Omental fat pad (tissue), 4 donors: ENCODE measurements around the gene GPR55. TPM values are rescaled to one million over a fixed set of nuclear protein-coding genes. Genes with fewer than 3 reads are reported as not detected.

Source experiments
- ATAC-seq: fragments of 150-250 bp; one replicate; pipeline ENCODE4 v1.9.1; 2016; ENCODE audit warnings: mild to moderate bottlenecking, moderate library complexity; ENCODE audit not compliant: low FRiP score
- DNase-seq: peaks from one replicate; pipeline ENCODE4 v3.0.0-alpha.2; 2019; ENCODE audit warnings: low spot score
- total RNA-seq, 4 donors: library from RNA; depleted of rRNA; stranded (reverse); fragments of >200 nt; gene quantifications; one replicate each; pipeline ENCODE4 v1.1.0, GENCODE V29; 2016
- TF ChIP-seq, protein P1 (sequence below), 3 donors: fragments of 450-650 bp; IDR thresholded peaks; one replicate each; pipeline ENCODE4 v1.5.1; 2016 to 2017; ENCODE audit warnings: antibody characterized with exemption in 3 of 3, mild to moderate bottlenecking in 3 of 3, moderate library complexity in 2 of 3

GPR55 gene
- total RNA-seq, 4 donors from 2014 or later, result 0.12 to 0.19 TPM; not detected in 2

- ATAC-seq (no peak), DNase-seq (peak; percentile 17)
- TF ChIP-seq, protein P1, sequence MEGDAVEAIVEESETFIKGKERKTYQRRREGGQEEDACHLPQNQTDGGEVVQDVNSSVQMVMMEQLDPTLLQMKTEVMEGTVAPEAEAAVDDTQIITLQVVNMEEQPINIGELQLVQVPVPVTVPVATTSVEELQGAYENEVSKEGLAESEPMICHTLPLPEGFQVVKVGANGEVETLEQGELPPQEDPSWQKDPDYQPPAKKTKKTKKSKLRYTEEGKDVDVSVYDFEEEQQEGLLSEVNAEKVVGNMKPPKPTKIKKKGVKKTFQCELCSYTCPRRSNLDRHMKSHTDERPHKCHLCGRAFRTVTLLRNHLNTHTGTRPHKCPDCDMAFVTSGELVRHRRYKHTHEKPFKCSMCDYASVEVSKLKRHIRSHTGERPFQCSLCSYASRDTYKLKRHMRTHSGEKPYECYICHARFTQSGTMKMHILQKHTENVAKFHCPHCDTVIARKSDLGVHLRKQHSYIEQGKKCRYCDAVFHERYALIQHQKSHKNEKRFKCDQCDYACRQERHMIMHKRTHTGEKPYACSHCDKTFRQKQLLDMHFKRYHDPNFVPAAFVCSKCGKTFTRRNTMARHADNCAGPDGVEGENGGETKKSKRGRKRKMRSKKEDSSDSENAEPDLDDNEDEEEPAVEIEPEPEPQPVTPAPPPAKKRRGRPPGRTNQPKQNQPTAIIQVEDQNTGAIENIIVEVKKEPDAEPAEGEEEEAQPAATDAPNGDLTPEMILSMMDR (IDR thresholded peaks at IDR 0.05), result no peak
Measured at GRCh38 chr2:230922951-230923717, 1.9 kb downstream of the GPR55 start.

DNA sequence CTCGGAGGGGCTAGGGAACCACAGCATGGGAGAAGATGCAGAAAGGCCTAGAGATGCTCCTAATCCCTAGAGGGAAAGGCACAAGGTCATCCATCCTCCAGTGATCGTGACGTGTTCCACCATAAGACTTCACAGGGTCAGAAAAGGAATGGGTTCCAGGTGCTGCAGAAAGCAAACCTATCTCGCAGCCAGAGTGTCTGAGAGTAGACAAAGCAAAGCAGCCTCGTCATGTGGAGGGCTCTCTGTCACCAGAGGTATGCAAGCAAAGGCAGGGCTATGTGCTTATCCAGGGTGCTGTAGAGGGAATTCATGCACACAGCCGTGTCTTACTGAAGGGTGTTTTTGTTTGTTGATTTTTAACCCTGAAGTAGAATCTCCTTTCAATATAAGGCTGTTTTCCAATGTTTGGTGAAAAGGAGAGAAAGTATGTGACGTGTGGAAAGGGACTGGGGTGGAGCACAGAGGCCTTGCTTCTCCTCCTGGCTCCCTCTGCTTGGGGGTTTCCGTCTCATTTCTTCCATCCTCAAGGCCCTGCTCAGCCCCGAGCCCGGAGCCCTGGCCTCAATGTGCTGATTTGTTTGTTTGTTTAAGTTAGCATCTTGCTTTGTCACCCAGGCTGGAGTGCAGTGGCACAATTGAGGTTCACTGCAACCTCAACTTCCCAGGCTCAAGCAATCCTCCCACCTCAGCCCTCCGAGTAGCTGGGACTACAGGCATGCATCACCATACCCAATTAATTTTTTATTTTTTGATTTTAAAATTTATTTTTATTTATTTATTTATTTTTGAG is 3.0 kb downstream of the GPR55 start:
- ATAC-seq, result no peak
- peak; percentile 14 for DNase-seq
- TF ChIP-seq, protein P1 (IDR thresholded peaks at IDR 0.05), result no peak

- TF ChIP-seq, protein P1 (IDR thresholded peaks at IDR 0.05), result no peak
- no peak for ATAC-seq
- no peak for DNase-seq
Measured at GRCh38 chr2:230920167-230920566, 4.9 kb downstream of the GPR55 start.

GRCh38 chr2:230919681-230920080 is 5.4 kb downstream of the GPR55 start:
- ATAC-seq (no peak), DNase-seq (no peak)
- TF ChIP-seq, protein P1 (IDR thresholded peaks at IDR 0.05), result no peak

DNA sequence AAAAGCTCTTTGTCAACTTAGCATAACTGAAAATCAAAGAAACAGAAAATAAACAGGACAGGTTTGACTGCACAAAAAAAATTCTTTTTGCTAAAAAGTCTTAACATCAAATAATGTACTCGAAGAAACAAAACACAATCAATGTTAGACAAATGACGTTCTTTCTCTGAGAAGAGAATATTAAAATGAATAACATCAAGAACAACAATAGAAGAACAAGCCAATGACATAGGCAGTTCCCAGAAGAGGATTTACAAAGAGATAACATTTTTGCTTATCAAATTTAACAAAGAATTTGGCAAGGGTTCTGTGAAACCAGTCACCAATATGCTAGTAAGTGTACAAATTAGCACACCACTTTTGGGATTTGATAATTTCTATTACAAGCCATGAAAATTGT is 5.8 kb downstream of the GPR55 start:
- TF ChIP-seq, protein P1 (IDR thresholded peaks at IDR 0.05), result no peak
- DNase-seq (no peak), ATAC-seq (no peak)

GRCh38 chr2:230916218-230916617 is 8.8 kb downstream of the GPR55 start:
- TF ChIP-seq, protein P1 (IDR thresholded peaks at IDR 0.05), result no peak
- ATAC-seq, result no peak
- no peak for DNase-seq
